ENCODE measurements around the gene TTC3.
A peak's percentile ranks its signal among the peaks of the same experiment; 100 is the strongest.

Gene TTC3

GRCh38 chr21:37063433-37063832 is 9.6 kb upstream of the TTC3 start:
- no peak for DNase-seq

DNA sequence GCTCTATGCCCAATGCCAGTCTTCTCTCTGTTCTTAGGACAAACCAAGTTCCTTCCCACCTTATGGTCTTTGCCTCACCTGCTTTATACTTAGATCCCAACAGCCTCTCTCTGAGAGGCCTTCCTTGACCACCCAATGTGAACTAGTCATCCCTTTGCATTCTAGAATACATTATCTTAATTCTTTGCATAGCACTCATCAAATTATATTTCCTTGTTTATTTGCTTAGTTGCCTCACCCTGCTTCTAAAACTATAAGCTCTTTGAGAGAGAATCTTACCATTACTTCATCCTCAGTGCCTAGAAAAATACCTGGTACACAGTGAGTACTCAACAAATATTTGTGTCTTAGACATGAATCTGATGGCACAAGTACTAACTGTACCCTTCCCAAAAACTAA is 8.2 kb upstream of the TTC3 start:
- DNase-seq: no peak

- no peak for DNase-seq
Measured at GRCh38 chr21:37065561-37066177, 7.4 kb upstream of the TTC3 start.

DNA sequence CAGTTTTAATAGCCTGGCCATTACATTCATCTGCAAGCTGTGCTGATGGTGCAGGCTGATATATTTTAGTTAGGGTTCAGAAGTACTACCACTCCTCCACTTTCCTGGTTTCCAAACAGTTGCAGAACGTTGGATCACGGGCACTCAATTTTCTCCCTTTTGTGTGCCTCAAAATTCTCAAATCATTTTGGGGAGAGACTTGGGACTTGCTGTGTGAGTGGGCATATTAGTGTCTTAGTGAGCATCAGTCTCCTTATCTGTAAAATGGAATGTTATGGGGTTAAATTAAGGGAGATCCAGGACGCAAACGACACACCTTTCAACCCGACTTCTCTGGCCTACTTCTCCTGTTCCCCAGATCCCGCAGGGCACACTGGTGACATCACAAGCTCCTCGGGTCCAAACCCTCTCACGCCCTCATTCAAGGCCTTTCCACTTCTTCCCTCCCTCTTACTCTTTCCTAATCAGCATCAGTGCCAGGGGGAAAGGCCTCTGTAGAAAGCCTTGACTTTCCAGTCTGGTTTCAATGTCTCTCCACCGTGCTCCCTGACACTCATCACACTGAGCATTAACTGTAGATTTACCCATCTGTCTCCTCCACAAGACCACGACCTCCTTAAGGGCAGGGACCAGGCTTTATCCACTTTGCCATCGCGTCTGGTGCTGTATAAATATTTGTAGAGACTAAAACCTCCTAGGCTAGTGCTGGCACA is 1.3 kb upstream of the TTC3 start:
- peak; percentile 38 for DNase-seq

GRCh38 chr21:37072274-37072987 is 623 bp upstream of the TTC3 start:
- DNase-seq: peak; percentile 88

GRCh38 chr21:37073417-37074196 is 553 bp downstream of the TTC3 start:
- peak; percentile 78 for DNase-seq

DNA sequence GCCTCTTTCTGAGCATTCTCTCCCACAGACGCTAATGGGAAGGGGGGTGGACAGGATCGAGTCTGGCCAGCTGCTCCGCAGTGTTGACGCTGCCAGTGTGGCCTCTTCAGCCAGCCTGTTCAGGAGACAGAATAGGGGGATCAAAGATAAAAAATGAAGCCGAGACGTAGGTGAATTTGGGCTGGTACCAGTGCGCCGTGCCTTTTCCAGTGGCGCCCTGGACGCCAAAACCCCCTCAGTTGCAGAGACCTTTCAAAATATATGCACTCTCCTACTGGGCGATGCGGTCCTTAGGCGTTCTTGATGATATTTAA is 1.1 kb downstream of the TTC3 start:
- no peak for DNase-seq

DNA sequence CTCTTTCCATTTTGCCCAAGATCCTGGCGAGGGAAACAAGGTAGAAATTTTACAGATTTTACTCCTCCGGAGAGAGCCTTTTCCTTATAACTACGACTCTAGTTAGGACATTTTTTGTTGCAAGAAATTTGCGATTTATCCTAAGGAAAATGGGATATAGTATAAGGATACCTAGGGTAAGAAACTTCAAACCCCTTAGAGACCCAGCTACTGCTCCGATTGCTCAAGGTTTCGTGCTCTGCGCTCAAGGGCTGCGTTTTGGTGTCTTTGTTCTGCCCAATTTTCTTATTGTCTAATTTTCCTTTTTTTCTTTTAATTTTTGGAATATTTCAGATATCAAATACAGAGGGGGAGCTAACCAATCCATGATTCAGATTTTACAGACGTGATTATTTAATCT is 1.5 kb downstream of the TTC3 start:
- no peak for DNase-seq

GRCh38 chr21:37075214-37075770 is 2.2 kb downstream of the TTC3 start:
- no peak for DNase-seq

DNA sequence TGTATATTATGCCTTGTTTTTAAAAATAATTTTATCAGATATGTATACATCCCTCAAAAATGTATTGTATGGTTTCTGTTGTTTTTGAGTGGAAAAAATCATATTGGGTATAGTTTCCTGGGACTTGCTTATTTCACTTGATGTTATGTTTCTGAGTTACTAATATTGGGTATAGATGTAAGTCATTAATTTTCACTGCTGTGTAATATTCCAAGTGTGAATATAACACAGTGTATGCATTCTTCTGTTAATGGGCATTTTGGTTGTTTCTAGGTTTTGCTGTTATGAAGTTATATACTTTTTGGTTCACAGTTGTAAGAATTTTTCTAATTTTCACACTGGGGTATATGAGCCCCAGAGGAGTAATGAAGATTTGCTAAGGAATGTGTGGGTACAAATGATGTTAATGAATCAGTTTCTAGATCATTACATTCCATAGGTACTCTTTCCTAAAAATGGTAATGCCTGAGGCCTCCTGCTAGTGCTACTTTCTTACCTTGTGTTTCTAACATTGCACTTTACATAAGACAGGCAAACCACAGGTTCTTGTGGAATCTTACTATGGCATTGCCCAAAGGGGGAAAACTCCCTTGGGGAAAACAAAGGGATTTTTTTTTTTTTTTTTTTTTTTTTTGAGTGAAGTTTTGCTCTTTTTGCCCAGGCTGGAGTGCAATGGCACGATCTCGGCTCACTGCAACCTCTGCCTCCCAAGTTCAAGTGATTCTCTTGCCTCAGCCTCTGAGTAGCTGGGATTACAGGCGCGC is 3.2 kb downstream of the TTC3 start:
- no peak for DNase-seq

DNA sequence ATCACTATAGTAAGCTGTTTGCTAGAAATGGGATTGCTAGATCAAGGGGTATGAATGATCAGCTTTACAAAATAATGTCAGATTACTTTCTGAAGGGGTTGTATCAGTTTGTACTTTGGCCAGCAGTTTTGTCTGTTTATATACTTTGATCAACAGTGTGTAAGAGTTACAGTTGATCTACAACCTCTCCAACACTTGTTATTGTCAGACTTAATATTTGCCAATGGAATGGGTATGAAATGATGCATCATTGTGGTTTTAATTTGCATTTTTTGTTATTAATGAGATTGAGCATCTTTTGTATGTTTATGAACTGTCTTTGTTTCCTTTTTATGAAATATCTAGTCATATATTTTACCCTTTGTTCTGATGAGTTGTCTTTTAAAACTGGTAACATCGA is 4.3 kb downstream of the TTC3 start:
- no peak for DNase-seq

DNA sequence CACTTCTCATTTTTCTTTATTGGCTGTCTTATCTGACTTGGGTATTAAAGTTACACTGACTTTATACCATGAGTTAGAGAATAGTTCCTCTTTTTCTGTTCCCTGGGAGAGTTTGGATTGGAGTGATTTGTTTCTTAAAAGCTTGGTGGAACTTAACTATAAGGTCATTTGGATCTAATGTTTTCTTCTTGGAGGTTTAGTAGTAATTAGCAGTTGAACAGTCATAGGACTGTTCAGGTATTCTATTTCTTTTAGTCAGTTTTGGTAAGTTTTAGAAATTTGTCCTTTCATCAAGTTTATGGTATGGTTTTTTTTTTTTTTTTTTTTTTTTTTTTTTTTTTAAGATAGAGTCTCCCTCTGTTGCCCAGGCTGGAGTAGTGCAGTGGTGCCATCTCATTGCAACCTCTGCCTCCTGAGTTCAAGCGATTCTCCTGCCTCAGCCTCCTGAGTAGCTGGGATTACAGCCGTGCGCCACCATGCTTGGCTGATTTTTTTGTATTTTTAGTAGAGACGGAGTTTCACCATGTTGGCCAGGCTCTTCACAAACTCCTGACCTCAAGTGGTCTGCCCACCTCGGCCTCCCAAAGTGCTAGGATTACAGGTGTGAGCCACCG is 6.3 kb downstream of the TTC3 start:
- no peak for DNase-seq

DNA sequence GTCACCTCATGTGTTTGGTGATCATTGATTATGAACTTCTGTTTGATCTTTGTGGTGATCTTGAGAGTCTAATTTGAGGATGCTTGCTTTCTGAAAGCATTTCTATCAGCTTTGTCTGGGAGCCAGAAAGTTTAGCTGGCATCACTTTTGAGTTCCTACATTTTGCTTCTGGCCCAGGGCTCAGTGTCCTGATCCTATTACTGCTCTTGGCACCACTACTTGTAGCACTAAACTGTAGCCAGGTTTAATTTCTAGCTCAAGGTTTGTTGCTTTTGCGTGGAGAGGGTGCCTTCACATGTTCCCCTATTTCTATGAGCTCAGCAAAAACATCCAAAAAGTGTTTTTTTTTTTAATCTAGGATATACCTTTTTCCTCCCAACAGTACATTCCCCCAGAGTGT is 9.3 kb downstream of the TTC3 start:
- no peak for DNase-seq

DNA sequence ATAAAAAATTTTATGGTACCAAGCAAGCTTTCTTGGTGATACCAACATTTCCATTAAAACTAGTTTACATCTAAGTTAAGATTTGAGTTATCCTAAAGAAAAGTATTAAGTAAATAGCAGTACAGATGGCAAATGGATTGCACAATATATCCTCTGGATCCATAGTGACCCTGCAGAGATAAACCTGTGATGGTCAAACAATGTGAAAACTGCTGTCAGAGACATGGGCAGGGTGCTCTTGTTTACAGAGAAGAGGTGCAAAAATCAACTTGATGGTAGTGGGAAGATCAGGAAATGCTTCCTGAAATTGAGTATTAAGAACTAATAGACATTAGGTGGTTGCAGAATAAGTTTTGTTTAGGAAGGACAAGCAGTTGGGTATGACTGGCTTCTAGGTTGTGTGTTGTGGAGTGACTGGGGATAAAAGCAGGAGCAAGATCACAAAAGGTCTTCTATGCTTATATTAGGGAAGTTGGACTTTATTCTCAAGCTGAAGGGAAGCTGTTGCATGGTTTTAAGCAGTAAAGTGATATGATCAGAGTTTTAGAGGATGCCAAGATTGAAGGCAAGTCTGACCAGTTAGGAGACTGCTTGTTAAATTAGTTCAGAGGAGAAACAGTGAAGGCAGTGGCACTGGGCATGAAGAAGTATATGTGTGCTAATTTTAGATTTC is 9.9 kb downstream of the TTC3 start:
- DNase-seq: no peak

- DNase-seq: no peak
Measured at GRCh38 chr21:37085726-37086125, 12.7 kb downstream of the TTC3 start.

DNA sequence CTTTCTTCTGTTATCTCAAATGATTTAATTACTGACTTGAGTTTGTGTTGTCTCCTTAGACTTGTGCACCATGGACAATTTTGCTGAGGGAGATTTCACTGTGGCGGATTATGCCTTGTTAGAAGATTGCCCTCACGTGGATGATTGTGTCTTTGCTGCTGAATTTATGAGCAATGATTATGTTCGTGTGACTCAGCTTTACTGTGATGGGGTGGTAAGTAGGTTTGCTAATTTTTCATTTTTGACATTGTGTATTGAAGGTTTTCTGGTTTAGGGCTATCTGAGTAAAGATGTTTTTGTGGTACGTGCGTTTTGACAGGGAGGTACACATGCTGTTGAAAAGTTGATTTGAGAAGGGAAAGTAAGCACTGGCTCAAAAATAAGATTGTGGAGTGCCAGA is 14.1 kb downstream of the TTC3 start:
- peak; percentile 56 for DNase-seq

DNA sequence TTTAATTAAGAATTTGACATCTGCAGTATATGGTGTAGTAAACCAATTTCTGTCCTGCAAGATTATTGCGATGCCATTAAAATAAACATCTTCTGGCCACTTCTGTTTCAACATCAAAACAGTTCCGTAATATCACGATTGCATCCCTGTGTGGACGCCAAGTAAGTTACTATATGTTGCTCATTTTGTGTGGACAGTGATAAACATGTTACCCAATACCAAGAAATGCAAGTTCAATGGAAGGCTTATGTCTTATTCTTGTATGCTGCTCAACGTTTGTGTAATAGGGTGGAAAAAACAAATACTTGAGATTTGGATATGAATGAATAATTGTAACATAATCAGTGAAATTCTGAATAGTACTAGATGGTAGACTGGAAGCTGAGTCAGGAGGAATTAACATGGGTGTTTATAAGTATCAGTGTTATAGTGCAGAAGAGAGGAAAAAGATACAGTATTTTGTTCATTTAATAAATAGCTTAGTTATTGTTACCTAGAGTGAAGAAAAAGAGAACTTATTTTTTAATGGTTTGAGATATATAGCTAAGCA is 15.2 kb downstream of the TTC3 start:
- DNase-seq: no peak

DNA sequence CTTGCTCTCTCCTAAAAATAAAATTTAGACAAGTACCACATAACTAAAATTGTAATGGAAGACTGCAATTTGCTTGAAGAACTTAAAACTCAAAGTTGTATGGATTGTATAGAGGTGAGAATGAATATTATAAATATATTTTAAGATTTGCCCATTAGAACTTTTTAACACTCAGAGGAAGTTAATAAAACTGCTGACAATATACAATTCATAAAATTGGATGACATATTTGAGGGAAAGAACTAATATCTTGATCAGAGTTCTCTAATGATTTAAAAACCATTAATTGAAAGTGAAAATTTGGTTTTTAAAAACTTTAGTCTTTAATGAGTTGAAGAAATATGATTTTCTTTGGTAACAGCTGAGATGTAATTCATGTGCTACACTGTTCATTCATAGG is 20.9 kb downstream of the TTC3 start:
- no peak for DNase-seq

DNA sequence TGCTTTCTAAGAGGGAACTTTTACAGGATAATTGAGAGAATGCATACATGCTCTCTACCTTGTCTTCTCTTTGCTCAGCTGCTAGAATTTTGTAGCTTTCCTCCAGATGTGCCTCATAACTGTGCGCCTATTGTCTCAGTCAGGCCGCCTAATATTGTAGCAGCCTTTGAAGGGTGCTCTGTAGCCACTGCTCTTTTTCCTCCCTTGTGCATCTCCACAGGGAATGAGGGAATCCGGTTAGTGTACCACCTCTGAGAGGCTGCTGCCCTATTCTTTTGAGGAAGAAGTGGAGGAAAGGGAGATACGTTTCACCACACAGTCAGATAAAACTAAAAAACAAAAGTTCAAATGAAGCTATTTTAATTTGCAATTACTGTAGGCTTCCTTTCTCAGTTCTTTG is 22.8 kb downstream of the TTC3 start:
- no peak for DNase-seq

GRCh38 chr21:37098751-37099150 is 25.7 kb downstream of the TTC3 start:
- DNase-seq: no peak

- DNase-seq: no peak
Measured at GRCh38 chr21:37100316-37100715, 27.3 kb downstream of the TTC3 start.
